AG09309 (cell line): ENCODE results near the gene NAXE.

ENCODE experiments used
- DNase-seq: peaks from one replicate; pipeline ENCODE4 v3.0.0-alpha.2; 2010; ENCODE audit warnings: low read depth
- H3K4me3 ChIP-seq: 2 replicates; pipeline ENCODE4 v1.5.1; 2011; ENCODE audit warnings: mild to moderate bottlenecking, low read depth, low read length, moderate library complexity; ENCODE audit not compliant: control insufficient read depth
- CTCF ChIP-seq: IDR thresholded peaks from 2 replicates; pipeline ENCODE4 v1.5.1; 2011; ENCODE audit warnings: mild to moderate bottlenecking, low read depth, low read length, inconsistent platforms; ENCODE audit not compliant: insufficient read depth, control insufficient read depth; ENCODE audit errors: missing control alignments

NAXE gene

GRCh38 chr1:156612666-156613065 lies 21.1 kb downstream of the NAXE start:
- no peak for TF ChIP-seq CTCF
- H3K4me3 ChIP-seq, result no peak overlapping the region
- no peak for DNase-seq

DNA sequence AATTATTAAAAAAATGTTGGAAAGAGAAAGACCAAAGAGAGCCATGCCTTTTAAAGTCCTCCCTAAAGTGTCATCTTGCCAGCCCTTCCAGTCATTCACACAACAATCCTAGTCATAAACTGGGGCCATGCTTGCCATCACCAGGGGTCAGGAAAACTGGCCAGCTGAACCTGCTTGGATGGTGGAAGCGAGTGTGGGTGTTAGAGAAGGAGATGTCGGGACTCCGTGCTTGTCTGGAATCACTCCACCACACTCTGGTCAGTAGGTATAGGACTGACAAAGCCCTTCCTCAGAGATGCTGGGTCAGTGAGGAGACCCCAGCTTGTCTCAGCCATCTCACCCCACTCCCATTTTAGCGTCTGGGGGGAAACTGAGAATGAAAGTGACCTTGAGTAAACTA lies 24.4 kb downstream of the NAXE start:
- TF ChIP-seq CTCF, result no peak
- no peak for DNase-seq
- H3K4me3 ChIP-seq, result no peak overlapping the region

- DNase-seq, result no peak
- H3K4me3 ChIP-seq, result no peak overlapping the region
- no peak for TF ChIP-seq CTCF
Measured at GRCh38 chr1:156616463-156616862, 24.9 kb downstream of the NAXE start.

DNA sequence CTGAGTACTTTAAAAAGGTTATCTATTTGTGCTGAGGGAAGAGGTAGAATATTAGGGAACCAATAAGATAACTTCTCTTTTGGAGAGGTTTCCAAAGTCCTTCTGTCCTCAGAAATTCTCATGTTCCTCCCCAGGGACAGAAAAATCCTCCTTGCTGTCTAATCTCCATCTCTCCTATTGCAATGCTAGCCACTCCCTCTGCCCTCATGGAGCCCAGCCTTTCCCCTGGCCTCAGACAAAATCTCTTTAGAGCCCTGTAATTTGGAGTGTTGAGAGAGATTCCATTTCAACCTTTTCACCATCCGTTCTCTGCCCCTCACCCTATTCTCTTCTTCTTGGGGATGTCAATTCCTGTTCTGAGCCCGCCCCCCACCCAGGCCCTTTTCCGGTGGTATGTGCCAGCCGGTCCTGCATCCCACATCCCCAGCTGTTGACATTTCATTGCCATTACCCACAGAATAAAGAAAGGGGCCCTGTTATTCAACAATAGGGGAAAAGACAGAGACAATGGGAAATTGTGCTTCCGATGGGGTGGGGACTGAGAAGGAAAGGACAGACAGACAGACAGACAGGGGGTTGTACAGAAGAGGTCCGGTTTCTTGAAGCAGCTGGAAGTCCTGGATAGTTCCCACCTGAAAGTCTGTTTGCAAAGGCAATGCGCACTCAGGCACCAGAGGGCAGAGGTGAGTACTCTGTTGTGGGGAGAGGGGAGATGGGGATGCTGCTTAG lies 27.4 kb downstream of the NAXE start, which contains the start of gene HAPLN2:
Gene HAPLN2, plus strand, starts transcription at position 563 of the 729 bp plus-strand sequence. CDS start 4,076 bp downstream, outside the sequence.
- H3K4me3 ChIP-seq, result no peak within 1 kb of the TSS
- peak; percentile 37 for TF ChIP-seq CTCF
- no peak for DNase-seq

DNA sequence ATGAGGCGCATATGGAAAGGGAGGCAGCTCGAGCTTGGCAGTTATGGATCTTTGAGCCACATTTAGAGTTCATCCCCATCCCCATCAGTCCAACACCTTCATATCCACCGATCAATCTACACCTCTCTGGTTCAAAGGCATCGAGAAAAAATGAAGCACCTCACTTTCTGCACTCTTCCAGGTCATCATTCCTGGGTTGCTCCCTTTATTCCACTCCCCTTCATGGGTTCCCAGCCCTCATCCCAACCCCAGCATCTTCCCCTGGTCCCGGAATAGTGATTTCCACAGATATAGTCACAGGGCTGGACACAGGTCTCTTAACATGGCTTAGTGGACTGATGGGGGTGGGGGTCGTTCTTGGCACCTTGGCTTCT lies 28.0 kb downstream of the NAXE start:
- no peak for TF ChIP-seq CTCF
- no peak overlapping the region for H3K4me3 ChIP-seq
- no peak for DNase-seq

DNA sequence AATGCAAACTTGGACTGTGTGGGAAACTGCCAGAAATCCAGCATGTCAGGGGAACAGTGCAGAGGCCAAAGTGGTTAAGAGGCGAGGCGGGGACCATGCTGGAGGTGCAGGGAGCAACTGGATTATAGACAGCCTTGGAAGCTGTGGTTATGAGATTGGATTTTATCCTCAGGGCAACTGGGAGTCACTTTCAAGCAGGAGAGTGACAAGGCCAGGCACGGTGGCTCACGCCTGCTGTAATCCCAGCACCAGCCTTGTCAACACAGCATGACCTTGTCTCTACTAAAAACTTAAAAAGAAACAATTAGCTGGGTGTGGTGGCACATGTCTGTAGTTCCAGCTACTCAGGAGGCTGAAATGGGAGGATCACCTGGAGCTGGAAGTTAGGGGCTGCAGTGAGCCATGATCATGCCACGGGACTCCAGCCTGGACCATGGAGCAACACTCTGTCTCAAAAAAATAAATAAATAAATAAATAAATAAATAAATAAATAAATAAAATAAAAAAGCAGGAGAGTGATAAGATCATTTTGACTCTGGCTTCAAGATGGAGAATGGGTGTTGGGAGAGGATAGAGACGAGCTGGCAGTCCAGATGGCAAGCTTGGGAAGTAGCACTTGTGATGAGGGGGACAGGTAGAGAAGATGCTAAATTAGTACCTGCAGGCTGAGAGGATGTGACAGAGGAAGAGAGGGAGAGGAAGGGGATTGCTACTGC lies 31.2 kb downstream of the NAXE start:
- H3K4me3 ChIP-seq, result no peak overlapping the region
- TF ChIP-seq CTCF, result no peak
- no peak for DNase-seq
